HG02610 (cell line): Measurements from ENCODE around the gene SNAP91.
"Not testable (repeated sequence)": the region's sequence is repeated elsewhere in the genome, so short reads cannot be mapped to it uniquely, and the experiment has no call there.

Experiments used
- ATAC-seq: cut with Tn5 transposase; IDR thresholded peaks from one replicate; pipeline ENCODE4 v1.9.1; 2021; ENCODE audit warnings: mild to moderate bottlenecking, moderate library complexity; ENCODE audit not compliant: unreplicated experiment

The SNAP91 gene

GRCh38 chr6:83708970-83709747 lies at the start of gene SNAP91:
Gene SNAP91, minus strand, starts transcription at chr6:83709101. Its CDS starts 1,174 bp downstream, at chr6:83707927.
- ATAC-seq = no peak

GRCh38 chr6:83758533-83758932 lies 49.6 kb upstream of the SNAP91 start:
- no peak for ATAC-seq

GRCh38 chr6:83757021-83757420 lies 48.1 kb upstream of the SNAP91 start:
- no peak for ATAC-seq

GRCh38 chr6:83756565-83756964 lies 47.7 kb upstream of the SNAP91 start:
- no peak for ATAC-seq

- ATAC-seq = not testable (repeated sequence)
Observed at GRCh38 chr6:83752375-83752774, 43.5 kb upstream of the SNAP91 start.

GRCh38 chr6:83741089-83741488 lies 32.2 kb upstream of the SNAP91 start:
- no peak for ATAC-seq

GRCh38 chr6:83735461-83735860 lies 26.6 kb upstream of the SNAP91 start:
- ATAC-seq = no peak

- no peak for ATAC-seq
Observed at GRCh38 chr6:83729871-83730270, 21.0 kb upstream of the SNAP91 start.

- ATAC-seq = no peak
Observed at GRCh38 chr6:83722876-83723275, 14.0 kb upstream of the SNAP91 start.

- no peak for ATAC-seq
Observed at GRCh38 chr6:83717809-83718208, 8.9 kb upstream of the SNAP91 start.

GRCh38 chr6:83711958-83712357 lies 3.1 kb upstream of the SNAP91 start:
- ATAC-seq = no peak

- ATAC-seq = no peak
Observed at GRCh38 chr6:83709748-83710050, 798 bp upstream of the SNAP91 start.

GRCh38 chr6:83708546-83708969 lies 343 bp downstream of the SNAP91 start:
- no peak for ATAC-seq

- ATAC-seq = no peak
Observed at GRCh38 chr6:83707829-83708545, 914 bp downstream of the SNAP91 start.

GRCh38 chr6:83702749-83703148 lies 6.2 kb downstream of the SNAP91 start:
- no peak for ATAC-seq

GRCh38 chr6:83702077-83702476 lies 6.8 kb downstream of the SNAP91 start:
- peak; percentile 68 for ATAC-seq

GRCh38 chr6:83696674-83697073 lies 12.2 kb downstream of the SNAP91 start:
- no peak for ATAC-seq

GRCh38 chr6:83685481-83685880 lies 23.4 kb downstream of the SNAP91 start:
- no peak for ATAC-seq

- no peak for ATAC-seq
Observed at GRCh38 chr6:83677791-83678190, 31.1 kb downstream of the SNAP91 start.

- ATAC-seq = no peak
Observed at GRCh38 chr6:83637953-83638352, 70.9 kb downstream of the SNAP91 start.

- ATAC-seq = no peak
Observed at GRCh38 chr6:83636800-83637199, 72.1 kb downstream of the SNAP91 start.

GRCh38 chr6:83633609-83634008 lies 75.3 kb downstream of the SNAP91 start:
- no peak for ATAC-seq
